NCI-H524 (cell line): ENCODE results near the gene EYA4.

ENCODE experiments used
- DNase-seq, 2 experiments: peaks; one replicate each; lab custom pipeline; 2025; lab: John Stamatoyannopoulos, UW

Gene EYA4

GRCh38 chr6:133289733-133290306 lies 48.7 kb downstream of the EYA4 start:
- no peak for DNase-seq

DNA sequence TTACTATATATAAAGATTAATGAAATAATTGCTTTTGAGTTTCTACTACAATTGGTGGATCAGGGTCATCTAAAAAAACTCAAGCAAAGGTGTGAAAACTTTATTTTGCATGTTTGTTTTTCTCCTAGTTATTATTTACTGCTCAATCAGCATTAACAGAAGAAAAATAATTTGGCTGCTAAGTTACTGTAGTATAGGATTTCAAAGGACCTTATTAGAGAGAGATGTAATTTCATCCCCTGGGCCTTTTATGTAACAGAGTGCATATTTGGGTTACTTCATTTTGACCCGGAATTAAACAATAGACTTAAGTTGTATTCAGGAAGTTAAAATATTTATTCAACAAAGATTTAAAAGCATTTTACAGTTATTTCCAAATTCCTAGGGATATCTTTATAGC lies 49.8 kb downstream of the EYA4 start:
- DNase-seq: peak in 1 of 2 experiments; percentile 29

DNA sequence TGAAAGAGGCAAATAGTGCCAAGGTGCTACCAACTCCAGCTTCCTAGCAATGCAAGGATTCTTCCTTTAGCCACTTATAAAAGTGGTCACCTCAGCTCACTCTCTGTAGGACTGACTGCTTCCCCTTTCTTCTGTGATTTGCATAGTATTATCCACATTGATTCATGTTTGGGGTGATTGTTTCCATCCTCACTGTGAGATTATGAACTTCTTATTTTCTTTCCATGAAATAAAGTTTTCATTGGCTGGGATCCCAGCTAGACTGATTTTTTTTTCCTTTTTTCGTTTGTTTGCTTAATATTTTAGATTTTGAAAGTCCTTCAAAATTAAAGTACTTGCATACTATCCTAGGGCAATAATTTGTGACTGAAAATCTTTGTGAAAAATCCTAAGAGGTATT lies 50.5 kb downstream of the EYA4 start:
- no peak for DNase-seq

DNA sequence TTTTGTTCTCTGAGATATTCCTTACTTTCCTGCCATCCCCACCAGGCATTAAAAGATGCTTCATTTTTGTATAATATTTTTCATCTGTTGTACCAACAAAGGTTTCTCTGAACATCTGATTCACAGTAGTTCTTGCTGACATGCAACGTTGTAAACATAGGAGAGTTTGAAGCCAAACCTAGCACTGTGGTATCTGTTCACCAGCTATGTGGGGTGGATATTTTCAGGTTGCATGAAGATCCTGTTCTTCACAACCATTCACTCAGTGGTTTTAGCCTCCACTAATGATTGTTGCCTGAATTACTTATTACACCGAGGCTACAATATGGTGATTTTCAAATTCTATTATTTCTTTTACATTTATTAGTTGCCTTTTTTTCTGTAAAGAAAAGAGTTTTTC lies 56.5 kb downstream of the EYA4 start:
- no peak for DNase-seq

- DNase-seq: no peak
These were observed 57.2 kb downstream of the EYA4 start for GRCh38 chr6:133298335-133298734.

- no peak for DNase-seq
These were observed 57.6 kb downstream of the EYA4 start for GRCh38 chr6:133298801-133299200.

DNA sequence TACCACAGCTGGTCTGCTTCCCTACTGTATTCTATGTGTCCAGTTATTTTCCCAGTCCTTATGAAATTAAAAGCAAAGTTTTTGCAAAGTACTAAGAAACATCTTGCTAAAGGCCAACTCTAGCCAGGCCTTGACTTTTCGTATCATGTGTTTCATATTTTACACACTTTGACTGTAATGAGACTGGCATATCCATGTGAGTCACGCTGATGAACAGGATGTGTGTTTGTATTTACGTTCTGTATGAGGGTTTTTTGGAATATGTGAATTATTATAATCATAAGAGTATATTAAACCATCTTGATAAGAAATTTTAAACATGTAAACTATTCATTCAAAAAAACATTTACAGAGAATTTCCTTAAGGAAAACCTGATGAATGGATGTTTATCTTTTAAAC lies 59.7 kb downstream of the EYA4 start:
- no peak for DNase-seq

DNA sequence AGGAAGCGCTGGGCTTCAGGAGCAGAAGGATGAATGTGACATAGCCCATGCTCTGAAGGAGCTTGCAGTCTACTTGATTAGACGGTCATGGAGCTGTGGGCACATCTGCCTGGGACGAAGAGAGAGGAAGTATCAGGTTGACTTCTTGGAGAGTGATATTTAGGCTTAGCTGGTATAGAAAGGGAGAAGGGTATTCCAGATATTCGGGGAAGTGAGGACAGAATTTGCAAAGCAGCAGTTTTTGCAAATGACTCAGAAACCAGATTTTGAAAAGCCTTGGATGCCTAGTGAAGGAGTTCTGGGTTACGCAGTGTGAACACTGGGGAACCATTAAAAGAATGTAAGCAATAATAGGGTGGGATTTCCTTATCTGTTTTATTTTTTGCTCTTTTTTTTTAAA lies 60.7 kb downstream of the EYA4 start:
- no peak for DNase-seq

GRCh38 chr6:133306931-133307330 lies 65.8 kb downstream of the EYA4 start:
- DNase-seq: no peak

DNA sequence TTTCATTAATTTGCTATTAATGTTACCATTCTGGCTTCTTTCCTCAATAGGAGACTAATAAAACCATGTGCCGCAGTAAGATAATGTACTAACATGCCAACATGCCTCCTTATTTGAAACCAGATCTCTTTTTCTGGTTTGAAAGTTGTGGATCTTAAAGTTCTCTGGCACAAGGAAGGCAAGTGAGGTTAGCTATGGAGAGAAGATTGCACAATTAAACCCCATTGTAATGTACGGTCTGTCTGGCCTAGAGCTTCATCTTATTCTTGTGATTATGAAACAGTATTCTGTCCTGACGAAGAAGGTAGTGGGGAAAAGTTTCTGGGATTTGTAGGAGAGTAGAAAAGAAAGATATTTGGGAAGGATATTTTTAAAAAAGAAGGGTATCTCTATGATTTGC lies 68.4 kb downstream of the EYA4 start:
- DNase-seq: no peak

DNA sequence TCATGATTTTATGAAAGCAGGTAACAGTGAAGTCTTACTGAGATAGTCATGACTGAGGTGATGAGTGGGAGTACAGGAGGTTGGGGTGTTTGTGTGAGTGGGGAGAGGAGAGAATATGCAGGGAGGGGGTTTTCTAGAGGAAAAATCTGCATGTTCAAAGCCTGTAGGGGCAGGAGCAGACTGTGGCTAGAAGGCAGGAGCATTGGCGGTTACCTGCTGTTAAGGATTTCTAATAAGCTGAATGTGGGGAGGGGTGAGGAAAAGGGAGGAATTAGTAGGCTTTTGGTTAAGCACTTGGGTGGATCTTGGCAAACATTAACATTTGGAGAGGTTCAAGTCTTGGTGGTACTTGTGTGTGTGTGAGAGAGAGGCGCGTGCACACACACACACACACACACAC lies 70.8 kb downstream of the EYA4 start:
- no peak for DNase-seq

GRCh38 chr6:133313068-133313467 lies 71.9 kb downstream of the EYA4 start:
- DNase-seq: no peak

- no peak for DNase-seq
These were observed 73.8 kb downstream of the EYA4 start for GRCh38 chr6:133314947-133315346.

DNA sequence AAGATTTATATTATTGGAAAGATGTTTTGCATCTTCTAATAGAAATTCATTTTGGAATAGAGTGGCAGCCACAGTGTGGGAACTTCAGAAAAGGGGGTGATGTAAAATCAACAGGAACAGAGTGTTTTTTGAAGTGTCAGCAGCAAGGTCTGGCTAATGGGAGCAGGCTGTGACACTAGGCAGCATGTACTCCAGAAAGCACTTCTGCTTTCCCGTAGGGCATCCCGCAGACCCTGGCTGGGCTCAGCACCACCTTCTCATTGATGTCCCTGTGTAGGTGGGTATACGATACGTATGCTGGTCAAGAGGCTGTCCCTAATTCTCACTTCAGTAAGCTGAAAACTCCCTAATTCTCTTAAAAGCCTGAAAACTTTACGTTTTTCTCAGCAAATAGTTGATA lies 74.7 kb downstream of the EYA4 start:
- peak; percentile 28 to 57 for DNase-seq

DNA sequence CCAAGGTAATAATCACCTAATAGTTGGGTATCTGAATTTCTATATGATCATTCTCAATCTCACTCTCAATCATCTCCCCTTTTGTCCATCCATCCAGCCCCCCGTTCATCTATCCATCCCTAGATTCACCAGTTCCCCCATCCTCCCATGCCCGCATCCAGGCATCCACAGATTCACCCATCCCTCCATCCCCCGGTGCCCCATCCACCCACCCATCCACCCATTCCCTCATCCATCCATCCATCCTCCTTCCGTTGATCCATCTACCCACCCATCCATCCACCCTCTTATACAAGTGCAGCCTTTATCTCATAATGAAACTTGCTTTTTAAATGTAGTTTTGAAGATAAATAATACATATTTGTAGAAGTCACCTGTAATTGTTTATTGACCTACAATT lies 76.5 kb downstream of the EYA4 start:
- no peak for DNase-seq

GRCh38 chr6:133326584-133326983 lies 85.4 kb downstream of the EYA4 start:
- peak; percentile 49 to 76 for DNase-seq

DNA sequence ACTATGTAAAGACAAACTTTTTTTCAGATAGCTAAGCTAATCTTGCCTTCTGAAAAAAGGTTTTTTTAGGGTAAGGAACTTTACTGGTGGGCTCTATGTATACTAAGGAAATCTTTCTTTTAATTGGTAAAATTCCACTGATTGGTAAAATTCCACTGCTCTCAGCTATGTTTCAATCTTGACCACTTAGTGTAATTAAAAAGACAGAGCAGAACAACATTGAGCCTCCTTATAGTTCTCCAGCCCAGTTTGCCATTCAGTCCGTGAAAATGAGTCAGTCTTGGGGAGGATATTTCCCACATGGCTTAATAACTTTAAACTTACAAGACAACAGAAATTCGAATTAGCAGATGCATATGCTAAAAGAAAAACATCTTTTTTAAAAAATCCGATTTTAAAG lies 92.7 kb downstream of the EYA4 start:
- no peak for DNase-seq

GRCh38 chr6:133337308-133337707 lies 96.2 kb downstream of the EYA4 start:
- DNase-seq: no peak

DNA sequence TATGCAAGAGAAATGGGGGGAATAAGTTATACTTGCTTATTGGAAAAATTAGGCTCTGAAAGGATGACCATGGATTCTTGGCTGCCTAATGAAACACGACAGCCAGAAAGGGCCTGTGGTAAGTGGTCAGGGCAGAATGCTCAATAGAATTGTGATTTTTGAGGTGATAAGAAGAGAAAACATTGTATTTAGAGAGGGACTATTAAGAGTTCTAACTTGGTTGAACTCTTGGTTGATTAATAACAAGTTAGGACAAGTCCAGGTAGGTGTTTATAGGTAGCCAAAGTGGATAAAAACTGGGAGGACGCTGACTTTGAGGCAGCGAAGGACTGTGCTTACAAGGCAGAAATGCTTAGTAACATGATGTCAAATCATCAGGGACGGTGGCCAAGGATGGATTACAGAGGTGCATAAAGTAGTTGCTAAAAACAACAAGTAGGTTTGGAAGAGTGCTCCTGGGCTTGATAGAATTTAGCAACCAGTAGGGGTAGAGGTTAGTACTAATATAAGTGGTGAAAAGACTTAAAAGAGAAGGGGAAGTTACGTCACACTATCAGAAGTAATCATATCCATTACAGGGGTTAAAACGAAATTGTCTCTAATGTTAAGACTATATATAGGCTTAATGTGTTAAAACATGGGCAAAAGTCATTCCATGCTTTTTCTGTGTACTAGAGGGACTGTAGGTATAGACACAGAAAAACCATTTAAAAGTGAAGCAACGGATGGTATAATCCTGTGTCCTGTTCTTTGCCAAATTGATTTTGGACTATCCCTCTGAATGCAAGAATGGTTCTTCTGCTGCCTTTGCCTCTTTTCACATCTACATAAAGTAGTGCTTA lies 98.6 kb downstream of the EYA4 start:
- no peak for DNase-seq

DNA sequence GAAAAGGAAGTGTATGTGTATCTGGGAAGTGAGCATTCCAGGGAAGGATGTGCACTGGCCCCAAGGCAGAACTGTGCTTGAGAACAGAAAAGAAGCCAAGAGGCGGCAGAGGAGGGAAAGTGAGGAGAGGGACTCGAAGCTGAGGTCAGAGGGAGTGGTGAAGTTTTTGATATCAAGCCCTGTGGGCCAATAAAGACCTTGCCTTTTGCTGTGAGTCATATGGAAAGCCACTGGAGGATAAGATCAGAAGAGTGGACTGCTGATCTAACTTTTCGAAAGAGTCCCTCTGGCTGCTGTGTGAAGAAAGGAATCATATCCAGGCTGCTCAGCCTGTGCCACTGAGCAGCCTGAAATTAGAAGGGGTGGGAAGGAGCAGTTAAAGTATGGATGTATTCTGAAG lies 99.4 kb downstream of the EYA4 start:
- DNase-seq: no peak

GRCh38 chr6:133341607-133342158 lies 100.5 kb downstream of the EYA4 start:
- no peak for DNase-seq

- no peak for DNase-seq
These were observed 102.1 kb downstream of the EYA4 start for GRCh38 chr6:133343220-133343619.

DNA sequence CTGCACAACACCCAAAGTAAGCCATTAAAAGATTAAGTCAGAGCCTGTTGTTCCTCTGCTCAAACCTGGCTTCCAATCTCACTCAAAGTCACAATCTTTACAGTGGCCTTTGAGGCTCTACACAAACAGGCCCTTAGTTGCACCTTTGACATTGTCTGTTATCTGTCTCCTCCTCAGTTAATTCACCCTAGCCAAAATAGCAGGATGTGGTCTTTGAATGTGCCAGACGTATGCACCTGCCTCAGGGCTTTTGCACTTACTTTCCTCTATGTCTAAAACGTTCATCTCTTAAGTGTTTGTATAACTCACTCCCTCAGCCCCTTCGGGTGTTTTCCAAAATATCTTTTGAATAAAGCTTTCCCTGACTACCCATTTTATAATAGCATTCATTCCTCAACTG lies 107.7 kb downstream of the EYA4 start:
- no peak for DNase-seq

DNA sequence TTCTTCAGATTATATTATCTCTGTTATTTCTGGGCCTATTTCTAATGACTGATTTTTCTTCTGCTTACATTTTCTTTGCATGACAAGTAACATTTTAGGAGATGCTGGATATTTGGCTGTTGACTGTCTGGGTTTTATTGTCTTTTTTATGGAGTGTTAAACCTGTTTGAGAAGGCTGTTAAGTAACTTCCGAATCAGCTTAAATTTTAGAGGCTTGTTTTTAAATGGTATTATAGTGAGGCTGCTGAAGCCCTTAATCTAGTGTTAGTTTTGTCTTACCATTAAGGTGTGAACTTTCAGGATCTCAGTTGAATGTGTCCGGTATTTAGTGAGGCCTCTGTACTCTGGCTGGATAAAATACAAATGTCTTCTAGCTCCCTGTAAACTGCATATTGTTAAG lies 109.8 kb downstream of the EYA4 start:
- no peak for DNase-seq
